Common myeloid progenitor, CD34-positive (primary cell): ENCODE measurements around the gene KNSTRN.

ENCODE experiments used
- CTCF ChIA-PET: fragments of 350-600 bp; sonication (Branson Sonifier 250); formaldehyde crosslinking; loops from one replicate; lab custom pipeline; 2021; ENCODE audit warnings: antibody characterized with exemption; lab: Charles Lee
- POLR2A ChIA-PET: fragments of 350-600 bp; sonication (Branson Sonifier 250); formaldehyde crosslinking; loops from one replicate; lab custom pipeline; 2021; ENCODE audit warnings: antibody characterized with exemption; lab: Charles Lee
- DNase-seq, 3 donors: peaks; one replicate each; pipeline versions ENCODE4 v3.0.0 to v3.0.0-alpha.2; 2013
- H3K27ac ChIP-seq, 2 experiments: 1 replicate in 1 of 2; 2 replicates in 1 of 2; pipeline ENCODE4 v1.7.0; 2013; ENCODE audit warnings: inconsistent platforms in 2 of 2, low read length in 2 of 2, mild to moderate bottlenecking in 2 of 2, low read depth in 1 of 2, moderate library complexity in 1 of 2; ENCODE audit not compliant: severe bottlenecking in 2 of 2, insufficient read depth in 1 of 2, poor library complexity in 1 of 2
- H3K27me3 ChIP-seq, 5 experiments: replicated peaks in 2 of 5; 1 replicate in 3 of 5; 2 replicates in 2 of 5; pipeline versions ENCODE4 v1.6.1 to v1.7.0; 2013; ENCODE audit warnings: low read length in 4 of 5, mild to moderate bottlenecking in 2 of 5, moderate library complexity in 2 of 5, inconsistent platforms in 1 of 5; ENCODE audit not compliant: insufficient read depth in 5 of 5, control insufficient read depth in 4 of 5
- H3K36me3 ChIP-seq, 4 experiments: 1 replicate in 2 of 4; 2 replicates in 2 of 4; pipeline versions ENCODE4 v1.6.1 to v1.7.0; 2013; ENCODE audit warnings: low read length in 3 of 4, control low read depth in 1 of 4, mild to moderate bottlenecking in 1 of 4; ENCODE audit not compliant: control insufficient read depth in 4 of 4, insufficient read depth in 4 of 4
- H3K4me1 ChIP-seq, 4 experiments: 1 replicate in 3 of 4; 2 replicates in 1 of 4; pipeline versions ENCODE4 v1.6.1 to v1.7.1; 2013; ENCODE audit warnings: low read length in 3 of 4, mild to moderate bottlenecking in 3 of 4, control low read depth in 1 of 4, inconsistent platforms in 1 of 4, moderate library complexity in 1 of 4; ENCODE audit not compliant: control insufficient read depth in 4 of 4, insufficient read depth in 4 of 4; ENCODE audit errors: control extremely low read depth in 1 of 4
- H3K4me3 ChIP-seq, 7 experiments: 1 replicate in 4 of 7; 2 replicates in 3 of 7; pipeline versions ENCODE4 v1.5.1 to v1.7.0; 2013; ENCODE audit warnings: mild to moderate bottlenecking in 7 of 7, low read length in 6 of 7, moderate library complexity in 6 of 7, inconsistent platforms in 2 of 7, low read depth in 2 of 7, control low read depth in 1 of 7; ENCODE audit not compliant: insufficient read depth in 4 of 7, control insufficient read depth in 1 of 7; ENCODE audit errors: extremely low read depth in 1 of 7
- H3K9me3 ChIP-seq, 5 experiments: 1 replicate in 4 of 5; 2 replicates in 1 of 5; pipeline versions ENCODE4 v1.6.1 to v1.7.1; 2013; ENCODE audit warnings: low read length in 4 of 5, mild to moderate bottlenecking in 2 of 5, inconsistent platforms in 1 of 5, low read depth in 1 of 5, moderate library complexity in 1 of 5; ENCODE audit not compliant: control insufficient read depth in 4 of 5, insufficient read depth in 2 of 5; ENCODE audit errors: control extremely low read depth in 1 of 5
- WGBS: methylation state at CpG from one replicate; pipeline ENCODE4 v1.1.5; 2013; ENCODE audit not compliant: insufficient coverage; 5-methylcytosine and 5-hydroxymethylcytosine counted together

Gene KNSTRN

DNA sequence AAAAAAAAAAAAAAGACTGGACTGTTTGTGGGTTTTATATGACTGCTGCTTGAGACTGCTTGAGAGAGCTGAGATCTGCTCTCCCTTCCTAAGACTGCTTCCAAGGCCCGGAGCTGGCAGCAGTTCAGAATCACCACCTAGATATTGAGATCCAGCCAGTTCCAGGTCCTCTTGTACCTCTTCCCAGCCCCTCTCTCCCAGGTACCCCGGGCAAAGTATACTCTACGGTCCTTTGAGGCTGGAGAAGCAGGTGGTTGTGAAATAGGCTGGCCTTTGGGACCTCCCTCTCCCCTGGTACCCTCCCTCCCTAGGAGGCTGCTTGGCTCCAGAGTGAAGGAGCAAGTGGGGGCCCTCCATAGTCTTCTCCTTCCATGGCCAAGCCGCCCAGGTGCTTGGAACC lies 45.7 kb downstream of the KNSTRN start:
- Histone ChIP-seq H3K36me3 (peaks cover 0 to 6% (median 4%) of the 10 kb centered on the region in 4 experiments), H3K4me3 (no peak overlapping the region), H3K9me3 (no peaks in the 10 kb centered on the region), H3K27me3 (peaks cover 0 to 2% (median 0%) of the 10 kb centered on the region in 5 experiments), H3K27ac (no peak overlapping the region), H3K4me1 (no peaks in the 10 kb centered on the region)
- DNase-seq: no peak
- ChIA-PET CTCF (interaction anchor here (0.9 to 14.7 kb wide), 2 partner anchors 87 to 118 kb away, joined by 4 to 216 read pairs; partner anchors contain the start of gene CCDC9B), POLR2A (no interaction called here)
- no CpG with 5 or more reads among the region's 4 CpGs for WGBS

DNA sequence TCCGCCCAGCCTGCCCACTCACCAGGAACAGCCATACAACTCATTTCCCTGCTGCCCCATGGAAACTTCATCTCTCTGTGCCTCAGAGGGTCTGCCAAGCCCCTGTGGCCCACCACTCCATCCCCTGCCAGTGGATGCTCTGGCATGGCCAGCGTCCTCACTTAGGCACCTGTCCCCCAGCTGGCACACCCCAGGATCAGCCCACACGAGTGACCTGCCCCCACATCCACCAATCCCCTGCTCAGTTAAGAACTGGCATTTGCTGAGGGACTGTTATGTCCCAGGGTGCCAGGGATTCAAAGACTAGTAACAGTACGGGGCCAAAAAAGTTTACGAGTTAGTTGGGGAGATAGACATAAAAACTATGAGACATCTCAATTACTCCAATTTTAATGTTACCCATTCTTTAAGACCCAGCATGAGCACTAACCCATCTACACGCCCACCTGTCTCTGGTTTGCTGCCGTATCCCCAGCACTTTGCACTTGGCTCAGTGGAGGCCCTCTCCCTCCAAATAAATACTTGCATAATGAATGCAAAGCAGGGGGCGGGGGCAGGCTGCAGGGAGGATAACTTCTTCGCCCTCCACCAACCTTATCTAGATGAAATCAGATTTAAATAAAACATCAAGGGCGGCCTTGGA lies 46.7 kb downstream of the KNSTRN start:
- 100% methylated on average over 6 of the region's 10 CpGs for WGBS
- CTCF ChIA-PET: interaction anchor here (0.9 to 14.7 kb wide), 5 partner anchors 11 to 144 kb away, joined by 3 to 216 read pairs (median 4); partner anchors contain the start of genes BAHD1 and CCDC9B
- POLR2A ChIA-PET: no interaction called here

DNA sequence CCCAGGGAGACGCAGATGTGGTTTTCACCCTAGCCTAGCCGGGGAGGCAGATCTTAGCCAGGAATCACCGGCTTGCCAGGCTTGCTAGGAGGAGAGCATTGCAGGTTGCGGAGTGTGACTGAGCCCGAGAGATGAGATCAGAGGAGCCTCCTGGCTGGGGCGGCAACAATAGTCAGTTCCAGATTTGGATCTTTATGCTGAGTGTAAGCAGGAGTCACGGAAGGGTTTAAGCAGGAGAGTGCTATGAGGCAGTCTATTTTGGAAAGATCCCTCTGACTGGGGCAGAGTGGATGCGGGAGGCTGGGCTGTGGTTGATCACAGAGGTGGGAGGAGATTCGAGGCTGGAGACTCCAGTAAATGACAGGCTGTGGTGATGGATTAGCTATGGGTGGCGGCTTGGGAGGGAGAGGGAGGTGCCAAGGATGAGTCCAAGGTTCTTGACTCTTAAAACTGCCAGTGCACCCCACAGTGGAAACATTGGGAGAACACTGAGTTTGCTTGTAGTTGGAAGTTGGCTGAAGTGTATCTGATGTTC lies 47.8 kb downstream of the KNSTRN start:
- Histone ChIP-seq H3K27ac (no peak overlapping the region), H3K4me1 (peaks cover 0 to 5% (median 2%) of the 10 kb centered on the region in 4 experiments), H3K27me3 (peaks cover 0 to 12% (median 11%) of the 10 kb centered on the region in 5 experiments), H3K9me3 (no peaks in the 10 kb centered on the region), H3K4me3 (no peak overlapping the region), H3K36me3 (peaks cover 0 to 4% (median 2%) of the 10 kb centered on the region in 4 experiments)
- ChIA-PET CTCF (interaction anchor here (0.9 to 14.7 kb wide), 5 partner anchors 9 to 145 kb away, joined by 3 to 216 read pairs (median 4); partner anchors contain the start of genes BAHD1 and CCDC9B), POLR2A (no interaction called here)
- WGBS: 95% methylated on average over 8 of the region's 10 CpGs
- DNase-seq: peak in 2 of 3 donors; percentile 13 to 17

More for the DNA sequence above, 46.7 kb downstream of the KNSTRN start:
- Histone ChIP-seq H3K36me3 (peaks cover 0 to 6% (median 4%) of the 10 kb centered on the region in 4 experiments), H3K9me3 (no peaks in the 10 kb centered on the region), H3K27ac (no peak overlapping the region), H3K27me3 (peaks cover 0 to 2% (median 0%) of the 10 kb centered on the region in 5 experiments), H3K4me3 (no peak overlapping the region), H3K4me1 (no peaks in the 10 kb centered on the region)
- DNase-seq: no peak

DNA sequence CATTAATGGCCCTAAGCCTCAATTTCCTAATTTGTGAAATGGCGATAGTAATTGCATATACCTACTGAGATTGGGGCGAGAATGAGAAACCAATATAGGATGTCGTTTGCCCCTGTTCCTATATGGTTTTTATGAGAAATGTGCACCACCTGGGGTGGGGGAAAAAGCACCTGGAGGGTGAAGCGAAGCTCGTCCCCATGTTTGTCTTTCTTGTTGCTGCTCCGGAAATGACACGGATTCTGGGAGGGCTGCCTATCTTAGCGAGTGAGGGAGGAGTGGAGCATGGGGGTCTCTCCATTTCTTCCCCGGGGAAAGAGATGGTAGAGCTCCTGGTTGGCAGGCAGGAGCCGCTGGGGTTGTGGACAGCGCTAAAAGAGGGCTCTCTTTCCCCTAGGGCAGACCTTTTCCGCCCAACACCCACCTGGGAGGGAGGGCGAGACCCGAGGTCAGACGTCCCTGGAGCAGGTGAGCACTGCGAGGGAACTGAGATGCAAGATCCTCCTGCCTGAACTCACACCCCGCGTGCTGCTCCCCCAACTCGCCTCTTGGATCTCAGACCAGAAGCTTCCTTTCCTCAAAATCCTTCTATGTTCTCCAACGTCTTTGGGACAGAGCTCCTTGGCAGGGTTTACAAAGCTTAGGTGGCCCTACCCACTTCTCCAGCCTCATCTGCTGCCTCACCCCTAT lies 52.6 kb downstream of the KNSTRN start:
- ChIA-PET CTCF (interaction anchor here (1.0 to 2.0 kb wide), 2 partner anchors 12 to 24 kb away, joined by 3 to 11 read pairs; no protein-coding TSS in a partner anchor), POLR2A (no interaction called here)
- H3K36me3 ChIP-seq: peaks cover 0 to 2% (median 0%) of the 10 kb centered on the region in 4 experiments

DNA sequence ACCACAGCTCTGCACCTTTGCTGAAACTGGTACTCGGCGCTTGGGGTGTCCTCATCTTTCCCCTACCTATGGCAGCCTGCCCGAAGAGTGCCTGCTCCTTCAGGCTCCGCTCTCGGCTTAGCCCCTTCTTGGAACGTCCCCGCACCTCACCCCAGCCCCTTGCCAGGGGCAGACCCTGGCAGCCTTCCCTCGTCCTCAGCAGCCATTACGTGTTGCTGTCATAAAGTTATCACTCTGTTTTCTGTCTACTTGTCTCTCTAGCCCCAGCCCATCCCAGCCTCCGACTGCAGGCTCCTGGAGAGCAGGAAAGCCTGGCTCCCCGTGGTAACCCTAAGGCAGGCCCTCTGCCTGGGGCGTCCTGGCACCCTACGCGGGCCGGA lies 53.2 kb downstream of the KNSTRN start:
- peaks cover 0 to 2% (median 0%) of the 10 kb centered on the region in 4 experiments for H3K36me3 ChIP-seq
- 7% methylated on average over 15 of the region's 15 CpGs for WGBS
- H3K4me1 ChIP-seq: peaks cover 0 to 38% (median 34%) of the 10 kb centered on the region in 4 experiments
- ChIA-PET POLR2A (no interaction called here), CTCF (interaction anchor here (1.0 to 2.0 kb wide), 2 partner anchors 13 to 25 kb away, joined by 3 to 11 read pairs; no protein-coding TSS in a partner anchor)
- H3K27ac ChIP-seq: no peak overlapping the region
- H3K9me3 ChIP-seq: no peaks in the 10 kb centered on the region
- peaks cover 0 to 60% (median 31%) of the 10 kb centered on the region in 5 experiments for H3K27me3 ChIP-seq
- DNase-seq: peak in 2 of 3 donors; percentile 6 to 12
- H3K4me3 ChIP-seq: peak overlapping the region in 6 of 7 experiments; percentile 21 to 73 (median 56)

More for the DNA sequence above, 52.6 kb downstream of the KNSTRN start:
- Histone ChIP-seq H3K4me1 (peaks cover 0 to 35% (median 32%) of the 10 kb centered on the region in 4 experiments), H3K9me3 (no peaks in the 10 kb centered on the region), H3K4me3 (peak overlapping the region in 3 of 7 experiments; percentile 64 to 73 (median 69)), H3K27ac (no peak overlapping the region), H3K27me3 (peaks cover 0 to 60% (median 33%) of the 10 kb centered on the region in 5 experiments)
- no peak for DNase-seq
- 44% methylated on average over 16 of the region's 20 CpGs for WGBS

DNA sequence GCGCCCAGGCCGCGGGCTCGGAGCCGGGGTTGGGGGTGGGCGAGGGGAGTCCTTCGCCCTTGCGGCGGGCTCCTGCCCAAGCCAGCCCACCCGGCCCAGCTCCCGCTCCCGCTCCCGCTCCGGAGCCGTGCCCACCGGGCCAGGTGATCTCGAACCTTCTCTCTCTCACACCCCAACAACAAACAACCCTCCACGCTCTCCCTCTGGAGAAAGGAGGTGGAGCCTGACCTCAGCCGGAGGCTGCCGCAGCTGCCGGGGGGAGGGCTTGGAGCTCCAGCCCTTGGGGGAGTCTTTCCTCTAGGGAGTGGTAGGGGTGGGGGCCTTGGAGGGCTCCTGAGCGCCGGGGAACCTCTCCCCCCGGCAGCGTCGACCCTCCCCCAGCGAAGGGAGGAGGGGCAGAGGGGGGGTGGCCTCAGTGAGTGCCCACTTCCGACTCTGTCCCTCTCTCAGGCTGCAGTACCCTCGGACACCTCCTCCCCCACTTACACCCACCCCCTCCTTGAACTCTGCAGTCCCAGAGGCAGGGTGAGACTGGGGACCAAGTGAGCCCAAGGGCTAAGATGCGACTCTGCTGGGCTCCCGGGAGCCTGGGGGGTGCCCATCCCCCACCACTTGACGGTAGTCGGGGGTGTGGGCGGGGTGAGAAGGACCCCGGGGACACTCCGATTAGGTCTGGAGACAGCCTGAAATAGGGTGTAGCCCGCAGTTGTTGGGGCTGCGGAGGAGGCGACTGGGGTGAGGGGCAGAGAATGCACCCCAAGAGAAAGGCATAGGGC lies 53.8 kb downstream of the KNSTRN start:
- POLR2A ChIA-PET: no interaction called here

More for the DNA sequence above, 53.8 kb downstream of the KNSTRN start:
- peaks cover 0 to 38% (median 34%) of the 10 kb centered on the region in 4 experiments for H3K4me1 ChIP-seq
- H3K4me3 ChIP-seq: peak overlapping the region; percentile 5 to 73 (median 48)
- H3K27me3 ChIP-seq: peaks cover 0 to 60% (median 31%) of the 10 kb centered on the region in 5 experiments
- no peaks in the 10 kb centered on the region for H3K9me3 ChIP-seq
- DNase-seq: peak in 2 of 3 donors; percentile 20 to 41
- WGBS: 0% methylated on average over 15 of the region's 39 CpGs
- no peak overlapping the region for H3K27ac ChIP-seq
- CTCF ChIA-PET: interaction anchor here (1.0 to 2.0 kb wide), 2 partner anchors 13 to 26 kb away, joined by 3 to 11 read pairs; no protein-coding TSS in a partner anchor
- H3K36me3 ChIP-seq: peaks cover 0 to 2% (median 0%) of the 10 kb centered on the region in 4 experiments
